GM21526 (cell line): ENCODE measurements around the gene NTM.

Source experiments
- ATAC-seq: cut with Tn5 transposase; IDR thresholded peaks from one replicate; pipeline ENCODE4 v1.9.1; 2021; ENCODE audit warnings: moderate library complexity; ENCODE audit not compliant: unreplicated experiment, low FRiP score

Gene NTM

DNA sequence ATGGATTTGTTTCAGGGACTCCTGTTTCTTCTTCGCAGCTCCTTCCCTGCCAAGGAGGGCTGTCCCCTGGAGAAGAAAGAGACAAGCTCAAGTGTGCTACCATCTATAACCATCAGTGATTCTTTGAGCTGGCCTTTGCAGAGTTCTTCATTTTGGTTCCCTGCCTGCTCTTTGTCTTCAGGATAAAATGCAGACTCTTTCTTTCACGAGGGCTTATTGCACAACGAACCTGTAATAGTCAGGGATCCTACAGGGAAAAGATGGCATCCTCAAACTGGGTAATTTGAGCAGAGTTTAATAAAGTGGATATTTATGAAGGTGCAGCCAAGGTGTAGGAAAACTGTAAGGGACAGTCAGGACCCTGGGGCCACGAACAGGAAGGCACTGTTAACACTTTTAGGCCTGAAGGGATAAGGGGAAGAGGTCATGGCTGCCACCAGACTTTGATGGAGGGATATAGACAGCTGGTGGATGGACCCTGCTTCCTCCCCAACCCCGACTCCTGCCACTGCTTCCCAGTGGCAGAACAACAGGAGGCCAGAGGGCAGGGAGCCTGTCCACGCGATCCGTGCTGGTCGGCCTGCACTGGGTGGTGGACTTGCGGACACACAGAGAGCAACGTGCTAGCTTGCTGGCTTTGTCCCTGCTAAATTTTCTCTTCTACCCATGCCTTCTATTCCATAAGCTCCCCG, 767.0 kb downstream of the NTM start:
- ATAC-seq, result no peak

DNA sequence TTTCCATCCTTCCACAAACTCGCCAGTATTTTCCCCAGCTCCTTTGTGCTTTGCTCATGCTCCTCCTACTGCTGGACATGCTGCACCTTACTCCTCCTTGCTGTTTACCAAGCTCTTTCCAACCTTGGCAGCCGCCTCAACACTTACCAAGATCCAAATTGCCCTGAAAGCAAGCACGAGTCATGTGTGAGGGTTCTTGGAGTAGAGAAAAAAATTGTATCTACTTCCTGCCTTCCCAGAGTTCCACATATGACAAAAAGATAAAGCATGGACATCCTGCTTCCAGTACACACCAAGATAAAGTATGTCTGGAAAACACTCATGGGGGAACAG, 767.5 kb downstream of the NTM start:
- no peak for ATAC-seq

DNA sequence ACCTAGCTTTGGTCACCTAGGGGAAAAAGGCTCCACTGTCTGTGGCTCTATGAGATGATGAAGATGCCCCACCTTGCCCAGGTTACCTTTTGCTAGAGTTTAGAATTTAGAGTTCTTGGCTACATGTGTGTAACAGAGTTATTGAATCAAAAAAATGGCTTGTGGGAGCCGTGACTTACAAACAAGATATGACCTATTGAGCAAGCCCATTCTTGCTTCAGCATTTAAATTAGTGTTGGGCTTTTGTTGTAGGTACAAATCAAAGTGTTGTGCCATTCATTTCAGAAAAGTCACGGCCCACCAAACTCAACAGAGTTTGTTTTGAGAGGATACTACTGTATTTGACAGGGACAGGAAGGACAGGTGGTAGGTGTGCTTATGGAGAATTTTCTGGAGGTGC, 768.8 kb downstream of the NTM start:
- ATAC-seq, result no peak

DNA sequence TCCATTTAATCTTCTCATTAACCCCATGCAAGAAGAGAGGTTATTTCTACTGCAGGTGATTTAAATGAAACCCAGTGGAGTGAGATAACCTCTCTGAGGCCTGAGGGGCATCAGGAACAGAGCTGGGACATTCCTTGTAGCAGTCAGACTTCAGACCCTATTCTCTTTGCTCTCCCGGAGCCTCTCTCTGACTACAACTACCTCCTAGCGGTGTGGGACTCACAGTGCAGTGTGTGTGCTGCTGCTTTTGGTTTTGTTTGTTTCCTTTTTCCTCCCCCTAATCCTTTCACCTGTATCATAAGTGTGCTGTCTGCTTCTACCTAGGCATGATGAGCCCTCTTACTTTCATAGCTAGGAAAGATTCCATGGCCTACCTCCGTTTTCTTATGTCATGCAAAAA, 769.6 kb downstream of the NTM start:
- ATAC-seq, result no peak

DNA sequence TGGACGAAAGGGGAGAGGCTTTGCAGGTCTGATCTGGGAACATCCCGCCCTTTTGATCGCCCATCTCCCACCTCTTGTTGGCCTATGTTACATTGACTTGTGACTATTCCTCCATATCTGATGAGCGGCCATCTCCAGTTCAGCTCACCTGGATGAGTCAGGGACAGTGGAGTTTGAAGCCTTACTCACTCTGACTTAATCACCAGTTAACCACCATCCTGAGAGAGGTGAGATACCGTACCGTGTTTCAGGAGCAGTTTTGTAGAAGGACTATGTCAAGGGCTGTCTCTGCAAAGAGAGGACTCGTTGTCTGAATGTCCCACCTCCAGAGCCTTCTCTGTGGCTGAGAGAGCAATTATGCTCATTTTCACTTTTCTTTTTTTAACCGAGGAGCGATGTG, 771.7 kb downstream of the NTM start:
- no peak for ATAC-seq

DNA sequence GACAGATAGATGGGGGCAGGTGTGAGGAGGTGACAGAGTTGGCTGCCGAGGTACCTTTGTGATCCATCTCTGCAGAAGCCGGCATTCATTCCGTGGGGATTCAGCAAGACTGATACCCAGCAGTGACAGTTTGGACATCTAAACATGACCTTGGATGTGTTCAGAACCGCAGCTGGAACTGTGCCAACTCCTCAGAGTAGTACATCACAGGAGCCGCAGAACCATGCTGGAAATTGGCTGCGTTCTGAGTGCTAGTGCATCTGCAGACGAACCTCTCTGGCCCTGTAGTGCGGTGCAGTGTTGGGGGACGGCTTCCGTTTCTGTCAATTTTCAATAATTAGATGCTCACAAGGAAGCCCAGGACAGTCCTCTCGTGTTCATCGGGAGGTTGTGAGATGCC, 772.1 kb downstream of the NTM start:
- no peak for ATAC-seq

DNA sequence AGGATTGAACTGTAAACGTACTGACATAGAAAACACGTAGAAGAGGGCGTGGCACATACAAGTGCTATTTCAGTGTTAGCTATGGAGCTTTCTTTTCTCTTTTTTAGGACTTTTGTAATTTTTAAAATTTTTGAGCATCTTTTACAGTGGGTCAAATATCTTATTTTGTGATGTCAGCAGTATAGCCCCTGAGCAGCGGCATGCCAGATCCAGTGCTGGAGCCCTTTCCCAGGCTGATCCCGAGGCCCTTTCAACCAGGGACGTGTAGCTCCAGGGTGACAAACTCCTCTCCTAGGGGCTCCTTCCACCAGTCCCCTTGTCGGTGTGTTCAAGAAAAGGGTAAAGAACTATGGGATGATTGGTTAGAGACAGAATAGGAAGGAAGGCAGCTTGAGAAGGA, 777.0 kb downstream of the NTM start:
- ATAC-seq, result no peak

DNA sequence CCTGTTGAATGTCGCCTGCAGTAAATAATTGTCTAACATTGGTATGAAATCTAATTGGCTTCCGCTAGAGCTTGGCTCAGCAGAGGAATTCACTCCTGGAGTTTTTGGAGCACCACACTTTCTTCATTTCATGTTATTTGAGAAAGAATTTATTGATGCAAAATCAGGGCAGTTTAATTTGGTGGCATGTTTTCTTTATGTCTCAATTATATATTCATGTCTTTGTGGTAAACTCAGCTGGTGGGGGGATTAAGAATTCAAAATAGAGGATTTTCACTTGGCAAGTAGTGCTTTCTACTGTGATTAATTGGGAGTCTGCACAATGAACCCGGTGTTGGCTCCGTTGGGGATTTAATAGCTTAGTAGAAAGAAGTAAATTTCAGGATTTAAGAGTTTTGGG, 784.4 kb downstream of the NTM start:
- no peak for ATAC-seq

DNA sequence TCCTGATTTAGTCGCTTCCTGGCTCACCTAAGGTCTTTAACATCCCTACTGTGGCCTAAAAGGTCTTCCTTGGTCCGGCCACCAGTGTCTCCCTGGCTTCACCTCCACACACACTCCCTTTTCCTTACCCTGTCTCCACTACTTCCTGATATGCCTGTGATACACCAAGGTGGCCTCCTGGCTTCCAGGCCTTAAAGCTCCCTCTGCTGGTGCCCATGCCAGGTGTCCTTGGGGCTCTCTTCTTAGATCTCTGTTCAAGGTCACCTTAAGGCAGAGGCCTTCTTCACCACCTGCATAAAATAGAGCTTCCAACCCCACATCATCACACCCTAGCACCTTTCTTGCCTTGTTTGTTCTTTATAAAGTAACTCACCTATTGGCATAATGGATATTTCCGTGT, 787.7 kb downstream of the NTM start:
- ATAC-seq, result no peak

DNA sequence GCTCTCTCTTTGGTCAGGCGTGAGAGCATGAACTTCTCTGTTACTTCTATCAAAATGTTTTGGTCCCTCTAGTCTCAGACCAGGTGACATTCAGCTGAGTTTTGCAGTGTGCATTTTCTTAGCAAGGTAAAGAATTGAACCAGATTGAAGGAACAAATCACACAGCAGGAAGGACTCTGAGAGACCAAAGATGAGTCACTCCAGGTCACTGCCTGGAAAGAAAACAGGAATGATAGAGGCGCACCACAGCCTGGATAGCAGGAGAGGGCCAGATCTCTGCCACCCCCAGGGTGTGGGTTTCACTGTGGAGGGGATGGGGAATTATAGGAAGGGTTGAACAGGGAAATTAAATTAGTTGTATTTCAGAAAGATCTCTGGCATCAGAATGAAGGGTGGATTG, 788.3 kb downstream of the NTM start:
- no peak for ATAC-seq

DNA sequence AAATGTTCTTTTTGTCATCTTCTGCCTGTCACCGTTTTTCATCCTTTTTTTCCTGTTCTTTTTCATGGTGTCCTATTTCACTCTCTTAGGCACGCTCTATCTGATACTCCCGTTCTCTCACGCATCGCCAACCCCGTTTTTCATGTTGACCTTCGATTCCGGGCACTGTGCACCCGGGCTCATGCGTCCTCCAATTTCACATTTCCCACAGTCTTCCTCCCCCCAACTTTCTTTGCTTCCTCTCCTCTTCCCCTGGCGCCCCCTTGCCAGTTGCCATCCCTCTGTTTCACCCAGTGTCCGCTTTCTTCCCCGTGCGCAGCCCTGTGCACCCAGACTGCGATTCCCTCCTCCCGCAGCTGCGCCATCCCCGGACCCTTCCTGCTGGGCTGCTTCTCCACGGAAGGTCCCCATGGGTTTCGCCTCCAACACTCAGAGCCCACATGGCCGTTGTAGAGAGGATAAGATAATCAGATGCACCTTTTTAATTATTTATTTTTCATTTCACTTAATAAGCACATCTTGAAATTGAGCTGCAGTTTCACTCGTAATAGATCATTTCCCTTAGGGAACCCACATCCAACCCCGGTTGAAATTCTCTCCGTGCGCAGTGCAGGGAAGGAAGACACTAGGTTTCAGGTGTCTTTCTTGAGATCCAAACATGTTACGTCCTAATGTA, 791.1 kb downstream of the NTM start:
- ATAC-seq, result no peak

DNA sequence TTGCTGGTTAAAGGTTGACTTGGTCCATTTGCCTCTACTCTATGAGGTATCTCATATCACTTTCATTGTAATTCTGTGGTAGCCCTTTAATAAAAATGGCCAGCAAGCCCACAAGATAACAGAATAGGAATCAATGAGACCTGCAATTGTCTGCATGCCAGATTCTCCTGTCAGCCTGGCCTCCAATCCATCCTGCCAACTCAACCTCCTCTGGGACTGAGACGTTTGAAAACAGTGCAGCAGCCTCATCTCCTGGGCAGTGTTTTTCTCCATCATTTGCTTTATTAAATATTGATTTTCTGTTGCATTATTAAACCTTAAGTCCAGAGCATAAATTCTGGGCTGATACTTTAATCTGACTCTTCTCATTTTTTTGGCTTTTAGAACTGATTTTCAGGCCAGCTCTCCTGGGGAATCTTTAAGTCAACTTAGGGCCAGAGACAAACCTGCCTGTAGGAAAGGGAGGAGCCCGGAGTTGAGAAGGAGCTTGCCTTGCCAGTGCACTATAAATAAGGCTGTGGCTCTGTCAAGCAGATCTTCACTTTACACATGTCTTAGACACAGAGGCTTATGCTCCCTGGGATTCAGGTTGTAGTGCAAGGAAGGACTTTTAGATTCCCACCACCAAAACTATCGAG, 798.0 kb downstream of the NTM start:
- ATAC-seq, result no peak

DNA sequence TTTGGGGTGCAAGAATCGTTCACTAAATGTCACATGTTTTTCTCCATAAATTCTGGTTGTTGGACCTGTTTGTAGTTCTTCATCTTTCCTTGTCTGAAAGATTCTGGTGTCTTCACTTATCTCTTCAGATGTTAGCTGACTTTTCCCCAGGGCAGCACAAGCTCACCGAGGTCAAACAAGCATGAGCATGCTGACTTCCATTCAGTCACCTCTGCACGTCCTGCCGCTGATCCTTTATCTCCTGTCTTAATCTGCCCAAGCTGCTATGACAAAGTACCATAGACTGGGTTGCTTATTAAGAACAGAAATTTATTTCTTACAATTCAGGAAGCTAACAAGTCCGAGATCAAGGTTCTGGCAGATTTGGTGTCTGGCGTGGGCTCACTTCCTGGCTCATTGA, 800.6 kb downstream of the NTM start:
- ATAC-seq, result no peak

DNA sequence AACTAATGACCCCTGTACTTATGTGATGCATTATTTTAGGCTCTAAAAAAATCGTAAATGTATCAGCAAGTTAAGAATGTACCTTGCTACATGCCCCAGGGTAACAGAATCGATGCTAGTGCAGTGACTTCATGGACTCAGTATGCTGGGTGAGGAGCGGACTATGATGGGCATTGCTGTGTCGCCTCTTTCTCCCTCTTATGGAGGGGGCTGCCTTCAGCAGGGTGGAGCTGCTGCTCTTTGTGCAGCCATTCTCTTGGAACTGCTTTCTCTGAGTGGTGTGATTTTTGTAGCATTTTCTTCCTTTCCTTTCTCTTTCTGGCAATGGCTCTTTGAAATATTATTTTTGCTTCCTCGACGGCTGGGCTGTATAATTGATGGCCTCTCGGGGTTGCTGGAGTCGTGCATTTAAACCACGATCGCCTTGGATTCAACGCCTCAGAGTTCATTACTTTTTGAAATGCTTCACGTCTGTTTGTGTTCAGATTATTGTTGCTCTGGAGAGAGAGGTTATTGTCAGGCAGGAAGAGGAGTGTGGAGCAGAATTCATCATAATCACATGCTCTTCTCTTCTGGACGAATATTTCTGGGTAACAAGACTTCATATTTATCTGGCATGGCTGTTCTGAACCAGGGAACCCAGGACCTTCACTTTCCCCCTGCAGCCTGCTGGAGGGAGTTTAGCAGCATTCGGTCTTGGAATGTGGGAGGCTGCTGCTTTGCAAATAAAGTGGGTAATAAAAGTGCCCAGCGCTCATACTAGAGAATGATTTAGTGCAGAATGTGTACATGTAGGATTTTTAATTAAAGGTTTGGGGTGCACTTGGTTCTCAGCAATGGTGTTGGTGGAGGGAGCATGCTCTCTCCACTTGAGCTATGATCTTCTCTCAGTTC, 804.2 kb downstream of the NTM start:
- no peak for ATAC-seq

DNA sequence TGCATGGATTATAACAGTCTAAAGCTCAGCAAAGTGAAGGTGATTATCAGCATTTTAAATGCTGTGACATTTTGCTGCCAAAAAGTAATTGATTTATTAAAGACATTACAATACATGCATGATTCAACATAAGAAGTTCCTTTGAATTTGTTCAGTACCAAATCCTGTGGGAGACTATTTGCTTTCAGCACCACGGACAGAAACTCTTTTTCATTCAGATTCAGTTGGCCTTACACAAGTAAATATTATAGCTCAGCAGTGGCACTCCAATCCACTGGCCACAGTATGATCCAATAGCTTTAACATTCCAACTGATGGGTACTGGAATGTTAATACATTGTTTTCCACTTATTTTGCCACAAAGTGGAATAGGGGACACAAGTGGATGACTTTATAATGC, 806.7 kb downstream of the NTM start:
- no peak for ATAC-seq

DNA sequence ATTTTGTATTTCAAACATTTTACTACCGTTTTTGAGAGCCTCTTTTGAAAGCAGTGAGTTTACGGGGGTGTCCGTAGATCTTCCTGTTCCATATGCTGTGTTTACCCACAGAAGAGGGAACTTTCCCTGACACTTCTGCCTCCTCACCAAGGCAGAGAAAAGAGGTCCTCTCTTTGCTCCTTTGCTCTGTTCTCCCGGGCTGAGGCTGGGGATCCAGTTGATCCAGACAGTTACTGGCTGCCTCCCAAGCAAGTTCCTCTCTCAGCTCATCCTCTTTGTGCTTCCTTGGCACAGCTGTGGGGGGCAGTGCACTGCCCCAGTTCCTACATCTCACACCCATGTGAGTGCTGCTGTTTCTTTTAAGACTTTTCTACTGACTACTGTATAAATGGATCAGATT, 813.7 kb downstream of the NTM start:
- no peak for ATAC-seq

DNA sequence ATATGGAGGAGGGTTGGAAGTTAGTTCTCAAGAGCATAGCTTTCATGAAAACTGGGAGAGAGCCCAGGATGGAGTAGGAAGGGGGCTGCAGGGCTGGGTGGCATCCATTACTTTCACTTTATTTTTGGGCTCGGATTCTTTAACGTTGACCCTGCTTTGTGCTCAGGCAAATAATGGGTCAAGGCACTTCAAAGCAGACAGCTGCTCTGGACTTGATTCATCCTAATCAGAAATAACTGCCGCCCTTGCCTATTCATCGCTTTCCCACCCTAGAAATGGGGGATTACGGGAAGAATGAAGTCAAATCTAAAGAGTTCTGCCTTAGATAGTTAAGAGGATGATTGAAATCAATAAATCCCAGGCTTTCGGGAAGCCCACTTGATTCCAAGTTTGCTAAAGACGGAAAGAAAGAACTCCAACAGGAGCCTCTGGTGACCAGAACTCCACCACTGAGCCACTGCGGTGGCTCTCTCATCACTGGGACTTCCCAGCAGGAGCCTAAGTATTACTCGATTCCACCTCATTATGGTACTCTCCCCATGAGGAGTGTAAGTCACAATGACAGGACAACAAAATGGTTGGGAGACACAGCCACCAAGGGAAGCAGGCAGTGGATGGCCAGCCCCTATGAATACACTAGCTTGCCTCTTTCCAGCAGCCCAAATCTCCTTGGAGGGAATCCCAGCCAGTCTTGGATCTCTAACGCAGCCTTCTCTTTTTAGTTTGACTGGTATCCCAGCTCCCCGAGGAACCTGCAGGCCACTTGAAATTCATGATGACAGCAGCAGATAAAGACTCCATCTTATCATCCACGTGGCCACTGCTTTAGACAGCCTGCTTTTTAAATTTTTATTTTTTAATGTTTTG, 815.5 kb downstream of the NTM start:
- ATAC-seq, result no peak

DNA sequence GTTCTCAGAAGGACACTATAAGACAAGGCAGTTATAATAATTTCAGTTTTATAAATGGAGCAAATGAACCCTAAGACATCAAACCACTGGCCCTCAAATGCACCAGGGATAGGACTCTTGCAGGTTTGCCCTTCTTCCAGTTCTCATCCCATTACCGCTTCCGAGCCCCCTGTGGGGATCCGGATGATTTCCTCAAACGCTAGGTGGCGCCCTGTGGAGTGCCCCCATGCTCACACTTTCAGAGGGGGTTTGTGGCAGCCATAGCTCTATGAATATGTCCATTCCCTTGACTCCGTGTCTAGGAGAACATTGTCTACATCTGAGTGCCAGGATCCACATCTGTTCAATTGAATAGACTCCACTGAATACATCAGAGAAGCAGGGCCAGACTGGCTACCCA, 816.3 kb downstream of the NTM start:
- ATAC-seq, result no peak

DNA sequence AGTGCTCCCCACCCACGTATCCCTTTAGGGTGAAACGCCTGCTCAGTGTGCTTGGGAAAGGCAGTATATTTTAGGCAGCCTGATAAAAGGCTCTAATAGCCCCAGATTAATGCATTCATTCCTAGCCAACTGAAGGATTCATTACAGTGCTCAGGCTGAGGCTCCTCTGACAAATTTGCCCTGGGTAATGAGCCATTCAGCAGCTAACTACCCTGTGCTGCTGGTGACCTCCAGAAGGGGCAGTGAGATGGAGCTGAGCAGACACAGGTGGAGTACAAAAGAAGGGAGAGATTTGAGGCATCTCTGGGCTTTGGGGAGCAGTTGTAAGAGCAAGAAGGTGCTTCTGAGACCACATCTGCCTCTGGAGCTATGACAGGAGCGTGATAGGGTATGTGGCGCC, 817.0 kb downstream of the NTM start:
- ATAC-seq, result no peak

DNA sequence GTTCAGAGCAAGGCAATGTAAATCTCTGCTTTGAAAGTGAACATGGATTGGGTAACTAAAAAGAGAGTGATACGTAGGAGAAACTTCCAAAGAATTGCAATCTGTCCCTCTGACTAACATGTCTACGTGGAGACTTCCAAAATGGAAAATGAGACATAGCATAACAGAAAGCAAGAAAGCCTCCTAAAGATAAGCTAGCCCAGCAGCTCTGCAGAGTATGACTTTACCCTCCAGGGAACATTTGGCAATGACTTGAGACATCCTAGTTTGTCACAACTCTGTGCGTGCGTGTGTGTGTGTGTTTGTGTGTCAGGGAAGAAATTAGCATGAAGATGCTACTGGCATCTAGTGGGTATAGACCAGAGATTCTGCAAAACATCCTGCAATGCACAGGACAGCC, 817.4 kb downstream of the NTM start:
- no peak for ATAC-seq
